ENCODE results near the gene LCE3E. TPM values are rescaled to one million over a fixed set of nuclear protein-coding genes. Genes with fewer than 3 reads are reported as not detected.

The LCE3E gene
- total RNA-seq, 1 donor from 2014 or later, result not detected

- no peak for DNase-seq (ENCODE audit: low read depth in 2 of 2)
These were observed 50.5 kb downstream of the LCE3E start for GRCh38 chr1:152516082-152516481.

Other genes with a start within 250 kb of the LCE3E start
- gene FLG, start 241.5 kb downstream of the LCE3E start, total RNA-seq, result not detected in 2 replicates
- not detected in 2 replicates for gene FLG2, start 206.8 kb downstream of the LCE3E start, total RNA-seq
- not detected in 2 replicates for gene CRNN, start 152.5 kb downstream of the LCE3E start, total RNA-seq
- not detected in 2 replicates for gene LCE5A, start 56.0 kb downstream of the LCE3E start, total RNA-seq
- gene CRCT1, start 52.3 kb downstream of the LCE3E start, total RNA-seq, result not detected in 2 replicates
- not detected in 2 replicates for gene LCE3D, start 13.7 kb upstream of the LCE3E start, total RNA-seq
- not detected in 2 replicates for gene LCE3C, start 33.5 kb upstream of the LCE3E start, total RNA-seq
- gene LCE3B, start 47.0 kb upstream of the LCE3E start, total RNA-seq, result not detected in 2 replicates
- not detected in 2 replicates for gene LCE3A, start 56.3 kb upstream of the LCE3E start, total RNA-seq
- gene LCE2D, start 96.6 kb upstream of the LCE3E start, total RNA-seq, result not detected in 2 replicates
- not detected in 2 replicates for gene LCE2C, start 108.5 kb upstream of the LCE3E start, total RNA-seq
- not detected in 2 replicates for gene LCE2B, start 119.3 kb upstream of the LCE3E start, total RNA-seq
- not detected in 2 replicates for gene LCE2A, start 131.6 kb upstream of the LCE3E start, total RNA-seq
- not detected in 2 replicates for gene LCE4A, start 141.4 kb upstream of the LCE3E start, total RNA-seq
- not detected in 2 replicates for gene KPRP, start 191.2 kb upstream of the LCE3E start, total RNA-seq
- gene LCE1F, start 208.4 kb upstream of the LCE3E start, total RNA-seq, result not detected in 2 replicates
- not detected in 2 replicates for gene LCE1E, start 219.5 kb upstream of the LCE3E start, total RNA-seq
- gene LCE1D, start 229.9 kb upstream of the LCE3E start, total RNA-seq, result not detected in 2 replicates
- gene LCE1C, start 239.9 kb upstream of the LCE3E start, total RNA-seq, result not detected in 2 replicates
- not detected in 2 replicates for gene LCE1B, start 245.2 kb upstream of the LCE3E start, total RNA-seq